ENCODE results near the gene LEPR.
"Not testable (repeated sequence)": the region's sequence is repeated elsewhere in the genome, so short reads cannot be mapped to it uniquely, and the experiment has no call there.

LEPR gene

GRCh38 chr1:65420590-65421350 lies at the start of gene LEPR, which contains the start of gene LEPROT:
TSS of gene LEPR (plus strand) at chr1:65420668. CDS start at chr1:65565566, 144,898 bp downstream.
TSS of gene LEPROT (plus strand) at chr1:65420668. CDS start at chr1:65420725, 57 bp downstream.
- DNase-seq (ENCODE audit: low spot score): no peak

GRCh38 chr1:65371544-65371943 lies 48.9 kb upstream of the LEPR start:
- no peak for DNase-seq (ENCODE audit: low spot score)

GRCh38 chr1:65372557-65372956 lies 47.9 kb upstream of the LEPR start:
- no peak for DNase-seq (ENCODE audit: low spot score)

- DNase-seq (ENCODE audit: low spot score): no peak
Observed at GRCh38 chr1:65377496-65378246, 42.8 kb upstream of the LEPR start.

GRCh38 chr1:65378247-65378946 lies 42.1 kb upstream of the LEPR start:
- DNase-seq (ENCODE audit: low spot score): no peak

GRCh38 chr1:65384426-65384825 lies 36.0 kb upstream of the LEPR start:
- not testable (repeated sequence) for DNase-seq (ENCODE audit: low spot score)

- DNase-seq (ENCODE audit: low spot score): no peak
Observed at GRCh38 chr1:65386439-65386838, 34.0 kb upstream of the LEPR start.

- DNase-seq (ENCODE audit: low spot score): no peak
Observed at GRCh38 chr1:65387821-65388220, 32.6 kb upstream of the LEPR start.

GRCh38 chr1:65388908-65389695 lies 31.4 kb upstream of the LEPR start:
- DNase-seq (ENCODE audit: low spot score): no peak

GRCh38 chr1:65392497-65392896 lies 28.0 kb upstream of the LEPR start:
- DNase-seq (ENCODE audit: low spot score): no peak

GRCh38 chr1:65393347-65393746 lies 27.1 kb upstream of the LEPR start:
- no peak for DNase-seq (ENCODE audit: low spot score)

- no peak for DNase-seq (ENCODE audit: low spot score)
Observed at GRCh38 chr1:65393928-65394327, 26.5 kb upstream of the LEPR start.

GRCh38 chr1:65395887-65396612 lies 24.4 kb upstream of the LEPR start:
- DNase-seq (ENCODE audit: low spot score): no peak

GRCh38 chr1:65398083-65398482 lies 22.4 kb upstream of the LEPR start:
- no peak for DNase-seq (ENCODE audit: low spot score)

- no peak for DNase-seq (ENCODE audit: low spot score)
Observed at GRCh38 chr1:65399003-65399402, 21.5 kb upstream of the LEPR start.

- DNase-seq (ENCODE audit: low spot score): no peak
Observed at GRCh38 chr1:65401612-65402011, 18.9 kb upstream of the LEPR start.

GRCh38 chr1:65404941-65405340 lies 15.5 kb upstream of the LEPR start:
- DNase-seq (ENCODE audit: low spot score): no peak

- no peak for DNase-seq (ENCODE audit: low spot score)
Observed at GRCh38 chr1:65407877-65408276, 12.6 kb upstream of the LEPR start.

GRCh38 chr1:65409314-65409713 lies 11.2 kb upstream of the LEPR start:
- no peak for DNase-seq (ENCODE audit: low spot score)

- no peak for DNase-seq (ENCODE audit: low spot score)
Observed at GRCh38 chr1:65409816-65410326, 10.6 kb upstream of the LEPR start.

Data from germinal center (tissue), 1 donor.